Stimulated activated CD8-positive, alpha-beta memory T cell treated with anti-CD3 and anti-CD28 coated beads, Interleukin-2, amount 100 ng/mL, for 1 hour (primary cell): ENCODE measurements around the gene SMIM8.
A peak's percentile ranks its signal among the peaks of the same experiment; 100 is the strongest.
"Not testable (repeated sequence)": the region's sequence is repeated elsewhere in the genome, so short reads cannot be mapped to it uniquely, and the experiment has no call there.

Experiments
- DNase-seq, 2 donors: peaks; one replicate each; pipeline ENCODE4 v3.0.0-alpha.2; 2020; ENCODE audit warnings: low read depth in 2 of 2

Gene SMIM8

GRCh38 chr6:87322304-87323212 is at the start of gene SMIM8:
Gene SMIM8 (plus strand): TSS chr6:87322588. CDS start chr6:87337032, 14,444 bp downstream.
- peak; percentile 62 to 74 for DNase-seq

GRCh38 chr6:87274660-87275274 is 47.6 kb upstream of the SMIM8 start:
- DNase-seq: no peak

DNA sequence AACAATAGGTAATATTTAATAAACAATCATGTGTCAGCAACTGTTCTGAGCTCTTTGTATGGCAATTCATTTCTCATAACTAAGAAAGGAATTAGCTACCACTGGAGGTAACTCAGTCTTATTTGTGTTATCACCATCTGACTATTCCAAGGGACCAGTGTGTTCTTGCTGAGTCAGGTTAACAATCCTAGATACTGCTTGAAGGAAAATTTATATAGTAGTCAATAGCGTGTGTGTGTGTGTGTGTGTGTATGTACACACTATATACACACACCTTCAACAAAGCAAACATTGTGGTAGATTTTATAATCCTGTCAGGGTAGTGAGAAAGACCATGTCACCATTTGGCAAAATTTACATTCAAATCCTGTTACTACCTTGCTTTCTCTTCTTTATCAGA is 45.8 kb upstream of the SMIM8 start:
- no peak for DNase-seq

- no peak for DNase-seq
These were observed 45.3 kb upstream of the SMIM8 start for GRCh38 chr6:87277123-87277522.

DNA sequence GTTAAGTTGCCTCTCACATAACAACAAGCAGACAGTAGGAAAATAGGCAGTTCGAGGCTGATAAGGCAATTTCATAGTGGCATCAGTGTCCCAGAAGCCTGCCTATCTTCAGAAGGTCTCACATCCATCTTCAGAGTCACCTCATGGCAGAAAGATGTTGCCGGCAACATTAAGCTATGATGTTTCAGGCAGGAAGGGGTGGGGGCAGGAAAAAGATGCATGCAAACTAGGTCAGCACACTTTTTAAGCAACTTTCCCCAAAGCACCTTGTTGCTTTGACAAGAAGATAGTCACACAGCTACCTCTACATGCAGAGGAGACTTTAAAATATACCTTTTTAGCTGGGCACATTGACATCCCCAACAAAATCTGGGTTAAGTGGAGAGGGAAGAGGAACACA is 43.2 kb upstream of the SMIM8 start:
- no peak for DNase-seq

DNA sequence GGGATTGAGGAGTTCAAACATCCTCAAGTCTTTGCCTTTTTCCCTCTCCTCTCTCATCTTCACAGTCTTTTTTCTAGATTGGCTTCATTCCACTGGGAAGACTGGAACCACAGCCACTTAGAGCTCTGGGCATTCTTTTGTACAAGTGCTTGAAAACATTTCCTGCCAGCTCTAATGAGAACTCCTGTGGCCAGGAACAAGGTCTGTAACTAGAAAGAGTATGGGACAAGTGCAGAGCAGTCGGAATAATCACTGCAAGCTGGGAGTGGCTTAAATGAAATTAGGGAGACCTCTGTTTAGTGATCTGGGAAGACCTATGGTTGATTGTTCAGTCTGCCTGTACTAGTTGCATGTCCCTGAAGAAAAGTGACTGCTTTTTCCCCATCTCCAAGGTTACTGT is 41.0 kb upstream of the SMIM8 start:
- no peak for DNase-seq

DNA sequence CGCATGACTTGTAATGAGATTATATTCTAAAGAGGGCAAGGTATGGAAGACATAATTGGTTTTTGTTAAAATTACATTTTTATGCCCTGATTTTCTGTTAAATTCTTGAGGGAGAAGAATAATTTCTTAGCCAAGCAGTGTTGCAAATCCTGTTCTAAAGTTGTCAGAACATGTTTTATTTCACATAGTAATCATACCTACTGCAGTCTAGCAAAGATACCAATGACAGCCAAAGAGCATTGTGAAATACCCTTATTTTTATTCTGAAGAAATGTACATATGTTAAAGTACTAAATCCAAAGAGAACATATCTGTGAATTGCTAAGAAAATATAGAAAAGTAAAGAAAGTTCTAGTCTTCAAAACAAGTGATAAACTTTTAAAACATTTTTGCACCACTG is 39.6 kb upstream of the SMIM8 start:
- no peak for DNase-seq

- no peak for DNase-seq
These were observed 38.9 kb upstream of the SMIM8 start for GRCh38 chr6:87283461-87283860.

DNA sequence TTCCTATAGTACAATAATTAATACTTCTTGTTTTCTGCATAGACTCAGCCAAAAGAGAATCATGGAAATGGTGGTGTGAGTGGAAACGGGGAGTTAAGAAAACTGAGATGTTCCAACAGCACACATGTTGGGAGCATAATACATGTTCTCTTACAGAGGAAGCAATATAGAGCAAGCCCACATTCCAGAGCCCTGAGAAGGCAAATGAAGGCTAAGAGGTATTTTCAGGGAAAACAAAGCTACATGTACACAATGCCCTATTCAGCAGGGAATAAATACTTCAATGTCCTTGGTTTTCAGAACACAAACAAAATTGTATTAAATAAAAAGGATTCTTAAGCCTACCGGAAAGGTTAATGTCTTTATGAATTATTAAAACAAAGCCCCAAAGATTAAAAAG is 35.1 kb upstream of the SMIM8 start:
- no peak for DNase-seq

- DNase-seq: no peak
These were observed 32.8 kb upstream of the SMIM8 start for GRCh38 chr6:87289571-87289970.

- DNase-seq: no peak
These were observed 30.5 kb upstream of the SMIM8 start for GRCh38 chr6:87291883-87292282.

DNA sequence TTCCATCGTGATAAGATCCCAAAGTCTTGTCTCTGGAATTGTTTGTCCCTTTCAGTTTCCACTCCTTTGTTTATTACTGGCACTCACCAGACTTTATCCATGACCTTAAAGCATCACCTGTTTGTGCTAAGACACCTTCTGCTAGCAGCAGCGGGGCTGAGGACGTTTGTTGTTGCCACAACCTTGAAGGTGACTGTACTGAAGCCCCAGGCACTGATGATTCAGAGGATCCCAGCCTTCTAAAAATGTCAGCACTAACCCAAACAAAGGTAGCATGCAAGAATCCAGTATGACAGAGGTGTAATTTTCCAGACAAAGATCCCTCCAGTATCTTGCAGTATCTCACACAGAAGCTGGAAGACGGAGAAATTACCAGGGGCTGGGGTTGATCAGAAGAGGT is 28.9 kb upstream of the SMIM8 start:
- no peak for DNase-seq

DNA sequence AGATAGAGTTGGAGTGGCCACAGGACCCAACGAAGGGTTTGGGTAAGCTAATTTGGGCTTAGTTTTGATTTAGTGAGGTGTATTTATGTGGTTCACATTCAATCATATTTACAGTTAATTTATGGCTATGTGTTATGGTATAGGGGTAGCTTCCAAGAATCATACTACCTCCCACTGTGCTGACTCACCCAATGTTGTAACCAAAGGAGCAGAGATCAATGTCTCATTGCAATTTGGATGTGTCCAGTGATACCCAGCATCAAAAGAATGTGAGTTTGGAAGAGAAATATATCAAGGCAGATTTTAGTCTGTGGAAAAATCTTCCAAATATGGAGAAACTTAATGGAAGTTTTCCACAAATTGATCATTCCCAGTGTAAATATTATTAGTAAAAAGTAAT is 25.3 kb upstream of the SMIM8 start:
- DNase-seq: no peak

DNA sequence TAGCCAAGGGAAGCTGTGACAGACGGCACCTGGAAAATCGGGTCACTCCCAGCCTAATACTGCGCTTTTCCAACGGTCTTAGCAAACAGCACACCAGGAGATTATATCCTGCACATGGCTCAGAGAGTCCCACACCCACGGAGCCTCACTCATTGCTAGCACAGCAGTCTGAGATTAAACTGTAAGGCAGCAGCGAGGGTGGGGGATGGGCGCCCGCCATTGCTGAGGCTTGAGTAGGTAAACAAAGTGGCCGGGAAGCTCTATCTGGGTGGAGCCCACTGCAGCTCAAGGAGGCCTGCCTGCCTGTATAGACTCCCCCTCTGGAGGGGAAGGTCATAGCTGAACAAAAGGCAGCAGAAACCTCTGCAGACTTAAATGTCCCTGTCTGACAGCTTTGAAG is 21.1 kb upstream of the SMIM8 start:
- DNase-seq: not testable (repeated sequence)

GRCh38 chr6:87308970-87309369 is 13.4 kb upstream of the SMIM8 start:
- no peak for DNase-seq

- no peak for DNase-seq
These were observed 9.5 kb upstream of the SMIM8 start for GRCh38 chr6:87312860-87313259.

GRCh38 chr6:87315071-87315470 is 7.3 kb upstream of the SMIM8 start:
- DNase-seq: no peak

GRCh38 chr6:87319271-87319987 is 3.0 kb upstream of the SMIM8 start:
- no peak for DNase-seq

GRCh38 chr6:87323880-87324279 is 1.5 kb downstream of the SMIM8 start:
- DNase-seq: not testable (repeated sequence)

GRCh38 chr6:87330961-87331360 is 8.6 kb downstream of the SMIM8 start:
- DNase-seq: no peak

DNA sequence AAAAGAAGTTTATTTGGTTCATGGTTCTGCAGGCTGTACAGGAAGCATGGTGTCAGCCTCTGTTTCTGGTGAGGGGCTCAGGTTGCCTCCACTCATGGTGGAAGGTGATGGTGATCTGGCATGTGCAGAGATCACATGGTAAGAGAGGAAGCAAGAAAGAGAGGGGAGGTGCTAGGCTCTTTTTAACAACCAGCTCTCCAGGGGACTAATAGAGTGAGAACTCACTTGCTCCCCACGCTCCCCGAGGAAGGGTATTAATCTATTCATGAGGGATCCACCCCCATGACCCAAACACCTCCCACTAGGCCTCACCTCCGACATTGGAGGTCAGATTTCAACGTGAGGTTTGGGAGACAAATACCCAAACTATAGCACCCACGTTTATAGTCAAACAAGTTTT is 10.6 kb downstream of the SMIM8 start:
- DNase-seq: no peak

DNA sequence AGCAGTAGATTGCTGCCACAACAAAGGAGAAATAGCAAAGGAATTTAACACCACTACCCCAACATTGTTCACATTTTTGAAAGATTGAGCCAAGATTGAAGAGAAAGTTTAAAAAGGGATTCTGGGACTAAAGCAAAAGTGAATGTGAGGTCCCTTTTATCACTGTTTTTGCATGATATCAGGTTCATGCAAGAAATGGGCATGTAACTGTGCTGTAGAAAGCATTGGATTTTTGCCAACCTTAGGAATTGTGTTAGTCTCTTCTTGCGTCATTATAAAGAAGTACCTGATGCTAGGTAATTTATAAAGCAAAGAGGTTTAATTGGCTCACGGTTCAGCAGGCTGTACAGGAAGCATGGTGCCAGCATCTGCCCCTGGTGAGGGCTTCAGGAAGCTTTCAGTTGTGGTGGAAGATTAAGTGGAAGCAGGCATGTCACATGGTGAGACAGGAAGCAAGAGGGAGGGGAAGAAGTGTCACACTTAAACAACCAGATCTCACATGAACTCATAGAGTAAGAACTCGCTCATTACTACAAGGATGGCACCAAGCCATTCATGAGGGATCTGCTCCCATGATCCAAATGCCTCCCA is 11.3 kb downstream of the SMIM8 start:
- no peak for DNase-seq
